B cell (primary cell): ENCODE results near the gene CDRT4. TPM values are rescaled to one million over a fixed set of nuclear protein-coding genes. Genes with fewer than 3 reads are reported as not detected.

ENCODE experiments used
- ATAC-seq: fragments of 200-7000 bp; cut with Tn5 transposase; one replicate; pipeline ENCODE4 v1.10.0; 2021; ENCODE audit warnings: low read depth, mild to moderate bottlenecking, moderate number of reproducible peaks, moderate library complexity
- CTCF ChIA-PET: fragments of 350-600 bp; sonication (Branson Sonifier 250); formaldehyde crosslinking; loops from one replicate; lab custom pipeline; 2021; ENCODE audit warnings: antibody characterized with exemption, inconsistent platforms; lab: Charles Lee
- POLR2A ChIA-PET: fragments of 350-600 bp; sonication (Branson Sonifier 250); formaldehyde crosslinking; loops from one replicate; lab custom pipeline; 2021; ENCODE audit warnings: antibody characterized with exemption; lab: Charles Lee
- DNase-seq: peaks from one replicate; pipeline ENCODE4 v3.0.0; 2013
- H2AFZ ChIP-seq: 2 replicates; pipeline ENCODE4 v1.6.1; 2012; ENCODE audit warnings: mild to moderate bottlenecking, low read depth, low read length; ENCODE audit not compliant: insufficient read depth, poor library complexity, severe bottlenecking
- H3K27ac ChIP-seq, 2 donors: 1 replicate in 1 of 2; 2 replicates in 1 of 2; pipeline ENCODE4 v1.5.1; 2012 to 2013; ENCODE audit warnings: low read length in 2 of 2, mild to moderate bottlenecking in 2 of 2, moderate library complexity in 1 of 2
- H3K27me3 ChIP-seq, 4 experiments: fragments of 200-600 bp in 1 of 4; sonication (generic) in 1 of 4; replicated peaks in 1 of 4; 1 replicate in 2 of 4; 2 replicates in 2 of 4; pipeline versions ENCODE4 v1.6.1 to v1.7.0; 2013 to 2016; ENCODE audit warnings: low read length in 3 of 4, mild to moderate bottlenecking in 2 of 4, mixed read lengths in 1 of 4, moderate library complexity in 1 of 4; ENCODE audit not compliant: insufficient read depth in 4 of 4, control insufficient read depth in 3 of 4; ENCODE audit errors: control extremely low read depth in 1 of 4
- H3K36me3 ChIP-seq, 2 experiments: replicated peaks in 1 of 2; 1 replicate in 1 of 2; 2 replicates in 1 of 2; pipeline versions ENCODE4 v1.6.1 to v1.7.1; 2013; ENCODE audit warnings: low read length in 1 of 2; ENCODE audit not compliant: insufficient read depth in 2 of 2, control insufficient read depth in 1 of 2; ENCODE audit errors: control extremely low read depth in 1 of 2, extremely low read depth in 1 of 2
- H3K4me1 ChIP-seq, 2 donors: fragments of 200-600 bp in 1 of 2; sonication (generic) in 1 of 2; 1 replicate in 1 of 2; 2 replicates in 1 of 2; pipeline versions ENCODE4 v1.5.1 to v1.6.1; 2013 to 2017; ENCODE audit warnings: low read length in 2 of 2; ENCODE audit not compliant: control insufficient read depth in 2 of 2, insufficient read depth in 2 of 2
- H3K4me2 ChIP-seq: replicated peaks from 2 replicates; pipeline ENCODE3; 2012; ENCODE audit warnings: mild to moderate bottlenecking, low read depth, low read length; ENCODE audit not compliant: poor library complexity, severe bottlenecking
- H3K4me3 ChIP-seq, 5 experiments: fragments of 200-600 bp in 1 of 5; sonication (generic) in 1 of 5; 1 replicate in 3 of 5; 2 replicates in 2 of 5; pipeline versions ENCODE4 v1.5.1 to v1.7.0; 2011 to 2016; ENCODE audit warnings: low read length in 4 of 5, mild to moderate bottlenecking in 4 of 5, low read depth in 2 of 5, control low read depth in 1 of 5, moderate library complexity in 1 of 5; ENCODE audit not compliant: insufficient read depth in 1 of 5; ENCODE audit errors: control extremely low read depth in 1 of 5, extremely low read depth in 1 of 5
- H3K79me2 ChIP-seq: fragments of 200-600 bp; sonication (generic); one replicate; pipeline ENCODE4 v1.6.0; 2016; ENCODE audit warnings: low read length; ENCODE audit not compliant: control insufficient read depth, insufficient read depth
- H3K9ac ChIP-seq: fragments of 200-600 bp; sonication (generic); 2 replicates; pipeline ENCODE4 v1.6.1; 2017; ENCODE audit warnings: mild to moderate bottlenecking, low read length, moderate library complexity
- H3K9me3 ChIP-seq, 3 donors: one replicate each; pipeline versions ENCODE4 v1.6.1 to v1.7.1; 2013; ENCODE audit warnings: low read length in 2 of 3; ENCODE audit not compliant: control insufficient read depth in 2 of 3, insufficient read depth in 1 of 3; ENCODE audit errors: control extremely low read depth in 1 of 3
- H4K20me1 ChIP-seq: 2 replicates; pipeline ENCODE4 v1.6.0; 2012; ENCODE audit warnings: mild to moderate bottlenecking, low read length; ENCODE audit not compliant: insufficient read depth, control insufficient read depth, poor library complexity, severe bottlenecking
- H3K27ac Mint-ChIP-seq: one replicate; pipeline ENCODE4 v1.8.0; 2021; ENCODE audit warnings: mixed read lengths
- H3K27me3 Mint-ChIP-seq: one replicate; pipeline ENCODE4 v1.8.0; 2021; ENCODE audit warnings: mixed read lengths
- H3K4me1 Mint-ChIP-seq: one replicate; pipeline ENCODE4 v1.8.0; 2021; ENCODE audit warnings: mixed read lengths
- H3K4me3 Mint-ChIP-seq: one replicate; pipeline ENCODE4 v1.8.0; 2021; ENCODE audit warnings: mixed read lengths
- H3K9me3 Mint-ChIP-seq: one replicate; pipeline ENCODE4 v1.8.0; 2022; ENCODE audit warnings: mixed read lengths; ENCODE audit not compliant: insufficient read depth
- EZH2 ChIP-seq: IDR thresholded peaks from 2 replicates; pipeline ENCODE4 v1.6.1; 2012; ENCODE audit warnings: borderline replicate concordance, low read depth, mild to moderate bottlenecking, moderate library complexity, low read length; ENCODE audit not compliant: insufficient read depth, poor library complexity, severe bottlenecking
- WGBS: methylation state at CpG from one replicate; pipeline ENCODE4 v1.1.5; 2013; ENCODE audit warnings: missing lambda C conversion rate; ENCODE audit not compliant: insufficient coverage; 5-methylcytosine and 5-hydroxymethylcytosine counted together
- intact Hi-C: fragments of 100-400 bp; cut with micrococcal nuclease; formaldehyde crosslinking; loops from one replicate; pipeline ENCODE4 v1.10.0; 2022
- polyA plus RNA-seq: library from polyadenylated mRNA; depleted of rRNA; stranded (reverse); fragments of >200 nt; gene quantifications from 2 replicates; pipeline ENCODE4 v1.2.3, GENCODE V29; 2012
- total RNA-seq, 2 donors: library from RNA; stranded (reverse); fragments of 120-200 nt in 1 of 2; gene quantifications; 1 replicate in 1 of 2; 2 replicates in 1 of 2; pipeline versions ENCODE4 v1.2.3 to v1.2.4, GENCODE V29; 2013 to 2022
- TF ChIP-seq, protein P1 (sequence below): fragments of 200-600 bp; IDR thresholded peaks from one replicate; pipeline ENCODE4 v1.8.0; 2022; ENCODE audit warnings: antibody characterized with exemption, mild to moderate bottlenecking

CDRT4 gene
- total and polyA plus RNA-seq, 2 donors (not counting 1 experiment from before 2014, with no cell fraction given) = 11.6 to 23.0 TPM

DNA sequence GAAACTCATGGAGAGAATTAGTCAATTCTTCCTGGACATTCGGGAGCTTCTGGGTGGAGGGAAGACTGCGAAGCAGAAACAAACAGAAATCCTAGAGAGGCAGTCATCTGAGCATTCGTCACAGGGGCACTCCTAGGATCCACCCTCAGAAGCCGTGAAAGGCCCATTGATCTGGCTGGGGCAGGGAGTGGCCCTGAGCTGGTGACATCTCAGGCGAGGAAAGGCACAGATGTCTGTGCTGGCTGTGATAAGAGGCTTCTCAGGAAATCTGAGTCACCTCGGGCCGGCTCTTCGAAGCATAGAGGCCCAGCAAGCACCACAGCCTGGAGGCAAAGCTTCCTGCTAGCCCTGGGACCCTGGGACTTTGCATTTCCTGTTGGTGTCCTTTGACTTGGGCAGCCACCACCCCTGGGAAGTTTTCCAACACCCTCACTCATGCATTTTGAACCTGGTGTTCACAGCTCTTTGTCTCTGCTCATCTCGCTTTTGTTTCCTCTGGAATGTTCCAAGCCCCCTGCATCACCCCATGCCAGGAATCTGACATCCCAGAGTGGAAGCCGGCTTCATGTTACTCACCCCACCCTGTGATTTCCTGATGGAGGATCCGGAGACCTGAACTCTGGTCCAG is 23.3 kb upstream of the CDRT4 start:
- no peak overlapping the region for H3K27ac Mint-ChIP-seq
- Histone ChIP-seq H4K20me1 (no peaks in the 10 kb centered on the region), H3K27ac (no peak overlapping the region), H2AFZ (no peak overlapping the region), H3K79me2 (no peaks in the 10 kb centered on the region), H3K4me2 (no peak overlapping the region), H3K36me3 (no peaks in the 10 kb centered on the region), H3K9ac (no peak overlapping the region), H3K9me3 (no peaks in the 10 kb centered on the region), H3K4me3 (no peak overlapping the region), H3K27me3 (no peaks in the 10 kb centered on the region), H3K4me1 (no peaks in the 10 kb centered on the region)
- intact Hi-C loops = no loop called here
- DNase-seq = no peak
- no peaks in the 10 kb centered on the region for H3K27me3 Mint-ChIP-seq
- H3K4me1 Mint-ChIP-seq = no peaks in the 10 kb centered on the region
- 48% methylated on average over 10 of the region's 11 CpGs for WGBS
- POLR2A ChIA-PET = no interaction called here
- CTCF ChIA-PET = no interaction called here
- ATAC-seq = no peak
- TF ChIP-seq EZH2 = no peak
- TF ChIP-seq, protein P1, sequence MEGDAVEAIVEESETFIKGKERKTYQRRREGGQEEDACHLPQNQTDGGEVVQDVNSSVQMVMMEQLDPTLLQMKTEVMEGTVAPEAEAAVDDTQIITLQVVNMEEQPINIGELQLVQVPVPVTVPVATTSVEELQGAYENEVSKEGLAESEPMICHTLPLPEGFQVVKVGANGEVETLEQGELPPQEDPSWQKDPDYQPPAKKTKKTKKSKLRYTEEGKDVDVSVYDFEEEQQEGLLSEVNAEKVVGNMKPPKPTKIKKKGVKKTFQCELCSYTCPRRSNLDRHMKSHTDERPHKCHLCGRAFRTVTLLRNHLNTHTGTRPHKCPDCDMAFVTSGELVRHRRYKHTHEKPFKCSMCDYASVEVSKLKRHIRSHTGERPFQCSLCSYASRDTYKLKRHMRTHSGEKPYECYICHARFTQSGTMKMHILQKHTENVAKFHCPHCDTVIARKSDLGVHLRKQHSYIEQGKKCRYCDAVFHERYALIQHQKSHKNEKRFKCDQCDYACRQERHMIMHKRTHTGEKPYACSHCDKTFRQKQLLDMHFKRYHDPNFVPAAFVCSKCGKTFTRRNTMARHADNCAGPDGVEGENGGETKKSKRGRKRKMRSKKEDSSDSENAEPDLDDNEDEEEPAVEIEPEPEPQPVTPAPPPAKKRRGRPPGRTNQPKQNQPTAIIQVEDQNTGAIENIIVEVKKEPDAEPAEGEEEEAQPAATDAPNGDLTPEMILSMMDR = no peak
- H3K9me3 Mint-ChIP-seq = no peaks in the 10 kb centered on the region
- H3K4me3 Mint-ChIP-seq = no peak overlapping the region

DNA sequence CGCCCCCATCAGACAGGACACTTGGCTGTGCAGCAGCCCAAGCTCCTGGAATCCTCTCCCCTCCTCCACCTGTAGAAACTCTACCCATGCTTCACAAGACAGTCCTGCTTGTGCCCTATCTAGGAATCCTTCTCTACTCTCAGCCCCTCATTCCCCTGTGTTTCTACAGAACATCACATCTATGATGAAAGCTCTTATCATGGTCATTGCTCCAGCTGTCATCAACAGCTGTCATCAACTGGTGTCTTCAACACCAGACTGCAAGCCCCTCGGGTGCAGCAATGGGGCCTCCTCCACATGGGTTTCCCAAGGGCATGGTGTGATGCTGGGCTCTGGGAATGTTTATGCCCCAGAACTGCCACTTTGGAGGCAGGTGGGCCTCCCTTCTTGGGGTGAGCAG is 21.1 kb upstream of the CDRT4 start:
- intact Hi-C loops = no loop called here
- Mint-ChIP-seq H3K9me3 (no peaks in the 10 kb centered on the region), H3K27me3 (no peaks in the 10 kb centered on the region), H3K4me1 (no peaks in the 10 kb centered on the region), H3K27ac (no peak overlapping the region), H3K4me3 (no peak overlapping the region)
- Histone ChIP-seq H3K27ac (no peak overlapping the region), H3K9ac (no peak overlapping the region), H3K36me3 (no peaks in the 10 kb centered on the region), H3K4me3 (no peak overlapping the region), H3K79me2 (no peaks in the 10 kb centered on the region), H2AFZ (no peak overlapping the region), H3K4me1 (no peaks in the 10 kb centered on the region), H4K20me1 (no peaks in the 10 kb centered on the region), H3K27me3 (no peaks in the 10 kb centered on the region), H3K9me3 (no peaks in the 10 kb centered on the region), H3K4me2 (no peak overlapping the region)
- DNase-seq (no peak), ATAC-seq (no peak)
- ChIA-PET POLR2A (no interaction called here), CTCF (interaction anchor here (1.1 kb wide), 1 partner anchor 8 kb away, joined by 3 read pairs; no protein-coding TSS in a partner anchor)
- 100% methylated on average over 2 of the region's 2 CpGs for WGBS
- no peak for TF ChIP-seq EZH2
- TF ChIP-seq, protein P1 = no peak
